Right lobe of liver (tissue), 6 donors: ENCODE results near the gene UBQLNL. TPM values are rescaled to one million over a fixed set of nuclear protein-coding genes. Genes with fewer than 3 reads are reported as not detected.

Source experiments
- ATAC-seq, 4 donors: fragments of 200-7000 bp; cut with Tn5 transposase; one replicate each; pipeline ENCODE4 v1.9.1; 2020; ENCODE audit warnings: mild to moderate bottlenecking in 4 of 4, moderate library complexity in 4 of 4
- DNase-seq, 3 donors: peaks; one replicate each; pipeline ENCODE4 v3.0.0-alpha.2; 2020
- H3K27ac ChIP-seq, 3 donors: fragments of 200-600 bp; one replicate each; pipeline ENCODE4 v1.8.0; 2022
- H3K27me3 ChIP-seq, 2 donors: fragments of 200-600 bp; one replicate each; pipeline ENCODE4 v1.8.0; 2022
- H3K36me3 ChIP-seq, 4 donors: fragments of 200-600 bp; sonication (generic) in 1 of 4; one replicate each; pipeline versions ENCODE4 v1.5.1 to v1.8.0; 2017 to 2022; ENCODE audit warnings: control low read depth in 1 of 4
- H3K4me1 ChIP-seq, 4 donors: fragments of 200-600 bp; sonication (generic) in 1 of 4; one replicate each; pipeline versions ENCODE4 v1.5.1 to v1.8.0; 2017 to 2022; ENCODE audit warnings: control low read depth in 1 of 4
- H3K4me3 ChIP-seq, 3 donors: fragments of 200-600 bp; one replicate each; pipeline ENCODE4 v1.8.0; 2022
- H3K9me3 ChIP-seq, 4 donors: fragments of 200-600 bp; sonication (generic) in 1 of 4; one replicate each; pipeline versions ENCODE4 v1.5.1 to v1.8.0; 2017 to 2022; ENCODE audit warnings: control low read depth in 1 of 4
- CTCF ChIP-seq, 4 donors: fragments of 200-600 bp in 3 of 4; fragments of 450-650 bp in 1 of 4; IDR thresholded peaks; one replicate each; pipeline versions ENCODE4 v1.5.1 to v1.8.0; 2016 to 2022; ENCODE audit warnings: antibody characterized with exemption in 4 of 4, mild to moderate bottlenecking in 2 of 4
- POLR2A ChIP-seq: fragments of 450-650 bp; IDR thresholded peaks from one replicate; pipeline ENCODE4 v1.6.1; 2017; ENCODE audit warnings: antibody characterized with exemption, mild to moderate bottlenecking
- WGBS: methylation state at CpG from one replicate; pipeline ENCODE4 v1.1.6; 2018; ENCODE audit warnings: low coverage, low lambda C conversion rate; ENCODE audit not compliant: insufficient coverage; ENCODE audit errors: missing lambda C conversion rate; 5-methylcytosine and 5-hydroxymethylcytosine counted together
- intact Hi-C, 2 donors: fragments of 100-400 bp; cut with DNase I; formaldehyde crosslinking; loops; one replicate each; pipeline versions ENCODE4 v1.11.2 to v1.14.1; 2022
- total RNA-seq, 6 experiments: library from RNA; depleted of rRNA in 2 of 6; stranded (reverse); fragments of >200 nt in 2 of 6; fragmentation: NEBNext Ultra II Directional in 3 of 6; extraction: Animal tissue kit (Norgen Biotek cat#: 25700) in 3 of 6; gene quantifications; one replicate each; pipeline versions ENCODE4 v1.1.0 to v1.2.4, GENCODE V29; 2016 to 2023
- donor health status: DM: no; HTN: yes; CAD: no.
- donor health status: DM: no; HTN: no; CAD: no.
- donor health status: DM: no; HTN: no; CAD: no.
- donor health status: DM: no; HTN: yes; CAD: no.
- donor health status: DM: no; HTN: yes; CAD: no.

The UBQLNL gene
- total RNA-seq, 6 experiments from 2014 or later = 0.11 to 0.32 (median 0.21) TPM; not detected in 2

GRCh38 chr11:5467527-5467926 lies 49.0 kb downstream of the UBQLNL start:
- H3K4me1 ChIP-seq = no peaks in the 10 kb centered on the region
- H3K27me3 ChIP-seq = no peaks in the 10 kb centered on the region
- WGBS = 44% methylated on average over 2 of the region's 2 CpGs
- no peak overlapping the region for H3K4me3 ChIP-seq
- intact Hi-C loops = no loop called here
- TF ChIP-seq POLR2A = no peak
- no peak for TF ChIP-seq CTCF (IDR thresholded peaks at IDR 0.05)
- H3K9me3 ChIP-seq = no peaks in the 10 kb centered on the region
- ATAC-seq = no peak
- DNase-seq = no peak
- H3K27ac ChIP-seq = no peak overlapping the region
- H3K36me3 ChIP-seq = no peaks in the 10 kb centered on the region

Other genes starting within 250 kb of the UBQLNL start
- not detected for gene HBE1, start 246.8 kb downstream of the UBQLNL start, total RNA-seq
- gene OR51B4, start 214.8 kb downstream of the UBQLNL start, total RNA-seq = not detected
- gene OR51B2, start 192.4 kb downstream of the UBQLNL start, total RNA-seq = not detected
- under 1 TPM in 3 of 6 experiments, not detected in 3; 0.17 to 0.42 (median 0.28) TPM for gene OR51B5, start 173.2 kb downstream of the UBQLNL start, total RNA-seq
- gene OR51B6, start 165.2 kb downstream of the UBQLNL start, total RNA-seq = not detected
- not detected for gene OR51M1, start 132.9 kb downstream of the UBQLNL start, total RNA-seq
- gene OR51Q1, start 94.6 kb downstream of the UBQLNL start, total RNA-seq = not detected
- not detected for gene OR51I1, start 75.2 kb downstream of the UBQLNL start, total RNA-seq
- not detected for gene OR51I2, start 67.4 kb downstream of the UBQLNL start, total RNA-seq
- gene OR52D1, start 28.0 kb downstream of the UBQLNL start, total RNA-seq = not detected
- gene UBQLN3, start 6.7 kb downstream of the UBQLNL start, total RNA-seq = under 1 TPM in 1 of 6 experiments, not detected in 5; 0.12 TPM
- under 1 TPM in 1 of 6 experiments, not detected in 5; 0.49 TPM for gene OR52H1, start 31.8 kb upstream of the UBQLNL start, total RNA-seq
- not detected for gene OR52B6, start 64.2 kb upstream of the UBQLNL start, total RNA-seq
- 1 to 10 TPM in 1 of 6 experiments, under 1 TPM in 5; 0.29 to 2.0 (median 0.65) TPM for gene TRIM6, start 79.9 kb upstream of the UBQLNL start, total RNA-seq
- gene TRIM34, start 108.3 kb upstream of the UBQLNL start, total RNA-seq = 1 to 10 TPM in 5 of 6 experiments, under 1 TPM in 1; 0.93 to 3.3 (median 2.3) TPM
- 10 to 100 TPM; 15.3 to 19.2 (median 18.2) TPM for gene TRIM5, start 168.4 kb upstream of the UBQLNL start, total RNA-seq
- gene TRIM22, start 173.1 kb upstream of the UBQLNL start, total RNA-seq = 10 to 100 TPM; 10.0 to 29.1 (median 13.8) TPM
- gene OR56B1, start 219.7 kb upstream of the UBQLNL start, total RNA-seq = under 1 TPM in 1 of 6 experiments, not detected in 5; 0.12 TPM
- not detected for gene OR52N4, start 237.5 kb upstream of the UBQLNL start, total RNA-seq